IMR-90 (cell line): ENCODE measurements around the gene KLF9. TPM values are rescaled to one million over a fixed set of nuclear protein-coding genes. Genes with fewer than 3 reads are reported as not detected.

ENCODE experiments used
- ATAC-seq: fragments of 200-7000 bp; cut with Tn5 transposase; 2 replicates; pipeline ENCODE4 v1.9.1; 2020; ENCODE audit warnings: low read depth, mild to moderate bottlenecking, moderate library complexity
- BruUV-seq: library from RNA; stranded (reverse); fragments of 400-500 nt; replicated peaks from 2 replicates; lab custom pipeline; 2021; lab: Mats Ljungman, UMichigan
- CTCF ChIA-PET: fragments of 300-600 bp; formaldehyde crosslinking; extraction: SDS; loops from one replicate; lab custom pipeline; 2021; ENCODE audit warnings: antibody characterized with exemption; lab: Yijun Ruan, JAX
- POLR2A ChIA-PET: fragments of 300-600 bp; sonication (Branson Sonifier 250); formaldehyde crosslinking; loops from one replicate; lab custom pipeline; 2022; ENCODE audit warnings: antibody characterized with exemption; ENCODE audit not compliant: unreplicated experiment; lab: Charles Lee
- DNase-seq: peaks from one replicate; pipeline ENCODE4 v3.0.0; 2013
- H2AFZ ChIP-seq: replicated peaks from 2 replicates; pipeline ENCODE3; 2013; ENCODE audit warnings: low read length, mild to moderate bottlenecking; ENCODE audit not compliant: poor library complexity
- H2AK5ac ChIP-seq: 2 replicates; pipeline ENCODE4 v1.6.1; 2013; ENCODE audit warnings: low read depth, low read length, inconsistent platforms
- H2AK9ac ChIP-seq: replicated peaks from 2 replicates; pipeline ENCODE3; 2013; ENCODE audit warnings: mild to moderate bottlenecking, low read depth, low read length, moderate library complexity; ENCODE audit not compliant: poor library complexity
- H2BK120ac ChIP-seq: 2 replicates; pipeline ENCODE4 v1.6.1; 2013; ENCODE audit warnings: low read depth, low read length, inconsistent platforms
- H2BK15ac ChIP-seq: 3 replicates; pipeline ENCODE4 v1.6.1; 2013; ENCODE audit warnings: low read depth, low read length, inconsistent platforms
- H2BK20ac ChIP-seq: 2 replicates; pipeline ENCODE4 v1.6.1; 2013; ENCODE audit warnings: low read depth, mild to moderate bottlenecking, inconsistent platforms, low read length, moderate library complexity
- H2BK5ac ChIP-seq: 2 replicates; pipeline ENCODE4 v1.6.1; 2013; ENCODE audit warnings: mild to moderate bottlenecking, low read depth, low read length, inconsistent platforms; ENCODE audit not compliant: poor library complexity, severe bottlenecking
- H3K14ac ChIP-seq: replicated peaks from 2 replicates; pipeline ENCODE4 v1.6.1; 2013; ENCODE audit warnings: low read depth, low read length, inconsistent platforms
- H3K18ac ChIP-seq: 2 replicates; pipeline ENCODE4 v1.6.1; 2013; ENCODE audit warnings: low read depth, low read length, control low read depth
- H3K23ac ChIP-seq: 2 replicates; pipeline ENCODE4 v1.6.1; 2013; ENCODE audit warnings: low read depth, low read length, inconsistent platforms
- H3K27ac ChIP-seq: 2 replicates; pipeline ENCODE4 v1.5.1; 2013; ENCODE audit warnings: mild to moderate bottlenecking, control low read depth, low read length; ENCODE audit not compliant: insufficient read depth
- H3K27me3 ChIP-seq: 2 replicates; pipeline ENCODE4 v1.6.1; 2013; ENCODE audit warnings: low read length; ENCODE audit not compliant: control insufficient read depth, insufficient read depth
- H3K36me3 ChIP-seq: 2 replicates; pipeline ENCODE4 v1.6.1; 2013; ENCODE audit warnings: low read length, mixed read lengths; ENCODE audit not compliant: control insufficient read depth, insufficient read depth
- H3K4ac ChIP-seq: 2 replicates; pipeline ENCODE4 v1.6.1; 2013; ENCODE audit warnings: low read depth, low read length, inconsistent platforms
- H3K4me1 ChIP-seq: 2 replicates; pipeline ENCODE4 v1.6.1; 2013; ENCODE audit warnings: low read length, mixed read lengths; ENCODE audit not compliant: control insufficient read depth, insufficient read depth
- H3K4me2 ChIP-seq: 2 replicates; pipeline ENCODE4 v1.6.1; 2013; ENCODE audit warnings: low read depth, mild to moderate bottlenecking, control low read depth, low read length, moderate library complexity
- H3K4me3 ChIP-seq: 2 replicates; pipeline ENCODE4 v1.5.1; 2013; ENCODE audit warnings: low read depth, mild to moderate bottlenecking, control low read depth, low read length, moderate library complexity; ENCODE audit not compliant: insufficient read depth
- H3K56ac ChIP-seq: 2 replicates; pipeline ENCODE4 v1.6.1; 2013; ENCODE audit warnings: low read length, inconsistent platforms; ENCODE audit not compliant: insufficient read depth; ENCODE audit errors: extremely low read depth
- H3K79me1 ChIP-seq, 2 experiments: 2 replicates each; pipeline ENCODE4 v1.6.1; 2013; ENCODE audit warnings: low read length in 2 of 2, inconsistent platforms in 1 of 2, low read depth in 1 of 2
- H3K9ac ChIP-seq: 2 replicates; pipeline ENCODE4 v1.6.1; 2013; ENCODE audit warnings: low read depth, low read length, control low read depth
- H3K9me1 ChIP-seq: 2 replicates; pipeline ENCODE4 v1.6.1; 2013; ENCODE audit warnings: low read length, inconsistent platforms; ENCODE audit not compliant: insufficient read depth
- H3K9me3 ChIP-seq: 2 replicates; pipeline ENCODE4 v1.6.1; 2013; ENCODE audit warnings: low read length; ENCODE audit not compliant: control insufficient read depth, insufficient read depth
- H4K20me1 ChIP-seq: 2 replicates; pipeline ENCODE4 v1.6.1; 2013; ENCODE audit warnings: low read length, inconsistent platforms; ENCODE audit not compliant: insufficient read depth
- H4K5ac ChIP-seq: 2 replicates; pipeline ENCODE4 v1.6.1; 2013; ENCODE audit warnings: mild to moderate bottlenecking, low read depth, low read length, control low read depth
- H4K8ac ChIP-seq, 2 experiments: 2 replicates each; pipeline ENCODE4 v1.6.1; 2013; ENCODE audit warnings: low read depth in 2 of 2, low read length in 2 of 2, control low read depth in 1 of 2, inconsistent platforms in 1 of 2
- H4K91ac ChIP-seq: 2 replicates; pipeline ENCODE4 v1.6.1; 2013; ENCODE audit warnings: low read depth, low read length, inconsistent platforms; ENCODE audit not compliant: insufficient read depth
- CEBPB ChIP-seq: IDR thresholded peaks from 2 replicates; pipeline ENCODE4 v1.6.1; 2012; ENCODE audit warnings: low read depth, low read length, improper control_type of control experiment
- CHD1 ChIP-seq: IDR thresholded peaks from 2 replicates; pipeline ENCODE4 v1.6.1; 2012; ENCODE audit warnings: low read depth, low read length, improper control_type of control experiment
- MAZ ChIP-seq: IDR thresholded peaks from 2 replicates; pipeline ENCODE4 v1.6.1; 2012; ENCODE audit warnings: low read depth, mild to moderate bottlenecking, low read length, improper control_type of control experiment, moderate library complexity, borderline replicate concordance
- NFE2L2 ChIP-seq: fragments of 150-350 bp; IDR thresholded peaks from 2 replicates; pipeline ENCODE4 v1.6.1; 2016; ENCODE audit warnings: low read depth, mild to moderate bottlenecking, low read length
- POLR2A ChIP-seq: IDR thresholded peaks from 2 replicates; pipeline ENCODE4 v1.6.1; 2012; ENCODE audit warnings: mild to moderate bottlenecking, low read depth, low read length
- RCOR1 ChIP-seq: IDR thresholded peaks from 2 replicates; pipeline ENCODE4 v1.6.1; 2012; ENCODE audit warnings: mild to moderate bottlenecking, low read length, improper control_type of control experiment; ENCODE audit not compliant: insufficient replicate concordance
- WGBS, 2 experiments: methylation state at CpG; one replicate each; pipeline versions ENCODE4 v1.1.5 to v1.1.7; 2013; ENCODE audit warnings: missing lambda C conversion rate in 2 of 2; ENCODE audit not compliant: insufficient read length in 1 of 2; ENCODE audit errors: extremely low coverage in 2 of 2; 5-methylcytosine and 5-hydroxymethylcytosine counted together
- dilution Hi-C: fragments of 300-500 bp; cut with HindIII; formaldehyde crosslinking; loops from one replicate; pipeline ENCODE4 v1.14.3; 2018; ENCODE audit warnings: low sequenced_read_pairs; ENCODE audit not compliant: unreplicated experiment
- in situ Hi-C: fragments of 300-500 bp; cut with MboI; formaldehyde crosslinking; loops from 3 replicates; pipeline ENCODE4 v1.14.3; 2019; ENCODE audit warnings: low sequenced_read_pairs, inconsistent platforms, mixed read lengths
- intact Hi-C: fragments of 100-400 bp; cut with micrococcal nuclease; formaldehyde crosslinking; loops from 2 replicates; pipeline ENCODE4 v1.10.0; 2022
- polyA plus RNA-seq, 3 experiments: library from polyadenylated mRNA; depleted of rRNA; stranded (reverse); fragments of >200 nt; gene quantifications; 2 replicates each; pipeline ENCODE4 v1.2.3, GENCODE V29; 2012; ENCODE audit warnings: low replicate concordance in 1 of 3
- total RNA-seq: library from RNA; depleted of rRNA; stranded (reverse); fragments of >200 nt; gene quantifications from 2 replicates; pipeline ENCODE4 v1.2.3, GENCODE V29; 2012

The KLF9 gene
- total and polyA plus RNA-seq, 2 of the 4 experiments (the other 2 are of a cell fraction), result 4.1 to 7.5 TPM

DNA sequence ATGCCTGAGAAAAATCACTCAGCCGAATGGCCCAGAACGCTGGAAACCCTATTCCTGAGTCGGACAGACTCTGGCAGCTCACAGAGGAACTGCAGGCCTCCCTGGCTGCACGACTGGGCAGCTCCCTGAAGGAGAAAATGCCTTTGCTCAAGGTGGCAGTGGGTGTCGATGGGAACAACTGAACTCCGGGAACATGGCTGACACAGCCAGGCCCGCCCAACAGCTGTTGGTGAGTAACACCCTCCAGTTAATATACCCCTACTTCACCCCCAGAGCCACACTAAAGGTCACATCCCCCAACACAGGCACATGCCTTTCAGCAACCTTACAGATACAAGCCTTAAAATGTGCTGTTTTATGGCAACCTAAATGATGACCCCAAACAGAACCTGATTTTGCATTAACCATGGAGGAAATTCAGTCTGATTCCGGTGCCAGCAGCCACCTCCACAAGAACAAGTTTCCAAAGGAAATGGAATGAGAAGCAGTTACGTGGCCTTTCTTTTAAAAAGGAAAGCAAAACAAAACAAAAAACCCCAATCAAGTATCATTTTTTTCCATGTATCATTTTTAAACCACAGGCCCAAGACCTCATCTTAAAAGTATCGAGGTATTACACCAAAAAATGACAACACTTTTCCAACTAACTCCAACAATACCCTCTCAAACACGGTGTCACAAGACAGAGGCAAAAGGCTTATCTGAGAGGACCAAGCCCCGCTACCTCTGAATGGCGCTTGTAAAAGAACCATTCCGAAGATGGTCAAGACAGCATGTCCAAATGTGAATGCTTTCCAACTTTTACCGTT is 3.1 kb downstream of the KLF9 start (continued):
- no peak for TF ChIP-seq CEBPB
- no peak for TF ChIP-seq NFE2L2
- no peak; the same call in 1 of the 2 replicates for TF ChIP-seq CHD1

DNA sequence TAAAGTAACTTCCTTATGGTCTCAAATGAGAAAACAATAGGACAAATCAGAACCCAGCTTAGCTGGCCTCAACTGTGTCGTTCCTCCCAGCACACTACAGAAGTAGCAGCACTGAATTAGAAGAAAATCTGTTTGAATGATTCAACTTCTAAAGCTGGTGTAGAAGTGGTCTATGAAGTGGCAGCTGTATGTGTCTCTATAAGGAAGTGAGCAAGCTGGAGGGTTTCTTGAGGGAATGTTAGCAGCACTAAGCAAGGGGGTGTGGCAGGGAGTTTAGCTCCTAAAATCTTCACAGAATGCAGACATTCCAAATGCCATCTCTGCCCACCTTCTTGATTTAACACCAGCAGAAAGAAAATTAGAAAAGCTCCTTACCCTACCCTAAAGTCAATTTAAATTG is 4.1 kb downstream of the KLF9 start:
- H4K5ac ChIP-seq, result no peak overlapping the region
- dilution Hi-C loops (no loop called here), intact Hi-C loops (loop anchor here (5.0 kb wide), 2 partner anchors 63 to 72 kb away; no protein-coding TSS in a partner anchor), in situ Hi-C loops (loop anchor here (5.0 kb wide), 1 partner anchor 192 kb away; no protein-coding TSS in a partner anchor)
- peak overlapping the region; percentile 85 for H3K4me3 ChIP-seq
- peak overlapping the region; percentile 60 for H3K27ac ChIP-seq
- peaks cover 7 to 66% of the 10 kb centered on the region in 2 experiments; a peak in 3 of 4 replicates for H3K79me1 ChIP-seq
- H2AFZ ChIP-seq, result no peak overlapping the region
- no peak overlapping the region for H2AK5ac ChIP-seq
- H2AK9ac ChIP-seq, result no peak overlapping the region
- no peaks in the 10 kb centered on the region for H3K27me3 ChIP-seq
- H3K9me1 ChIP-seq, result peaks cover 28% of the 10 kb centered on the region
- ChIA-PET CTCF (interaction anchor here (0.6 to 1.1 kb wide), 2 partner anchors 192 to 606 kb away, joined by 3 read pairs; no protein-coding TSS in a partner anchor), POLR2A (interaction anchor here (0.9 kb wide), 1 partner anchor 10 kb away, joined by 3 read pairs; no protein-coding TSS in a partner anchor)
- peak overlapping the region; percentile 12; the same call in 1 of the 2 replicates for H3K56ac ChIP-seq
- no peak overlapping the region for H2BK15ac ChIP-seq
- H3K23ac ChIP-seq, result 0 out of 2 replicates have a peak overlapping the region, but pooled peaks have one; percentile 29
- peaks cover 24% of the 10 kb centered on the region for H3K4me1 ChIP-seq
- BruUV-seq, result no TSS peak
- H2BK120ac ChIP-seq, result no peak overlapping the region; the same call in 1 of the 2 replicates
- 0 out of 2 replicates have a peak overlapping the region, but pooled peaks have one; percentile 2 for H3K14ac ChIP-seq
- H2BK5ac ChIP-seq, result peak overlapping the region; percentile 92
- TF ChIP-seq MAZ (no peak), POLR2A (no peak), RCOR1 (no peak)
- H3K4me2 ChIP-seq, result peak overlapping the region; percentile 89
- H3K18ac ChIP-seq, result peak overlapping the region; percentile 46; the same call in 1 of the 2 replicates
- H3K4ac ChIP-seq, result peak overlapping the region; percentile 30; the same call in 1 of the 2 replicates
- H3K36me3 ChIP-seq, result 0 out of 2 replicates have a peak, but pooled peaks cover 3% of the 10 kb centered on the region
- no peaks in the 10 kb centered on the region for H3K9me3 ChIP-seq
- no CpG with 5 or more reads among the region's 1 CpG for WGBS, 2 experiments
- peaks cover 29% of the 10 kb centered on the region for H4K20me1 ChIP-seq
- H4K8ac ChIP-seq, result peak overlapping the region in 1 of 2 experiments; percentile 2; a peak in 1 of 4 replicates
- DNase-seq, result peak; percentile 65
- H4K91ac ChIP-seq, result no peak overlapping the region
- H3K9ac ChIP-seq, result peak overlapping the region; percentile 97
- H2BK20ac ChIP-seq, result no peak overlapping the region
- ATAC-seq, result no peak
